ENCODE data around the gene WNT6. TPM values are rescaled to one million over a fixed set of nuclear protein-coding genes. Genes with fewer than 3 reads are reported as not detected.

Gene WNT6
- total and polyA plus RNA-seq, 5 donors from 2014 or later, result not detected

DNA sequence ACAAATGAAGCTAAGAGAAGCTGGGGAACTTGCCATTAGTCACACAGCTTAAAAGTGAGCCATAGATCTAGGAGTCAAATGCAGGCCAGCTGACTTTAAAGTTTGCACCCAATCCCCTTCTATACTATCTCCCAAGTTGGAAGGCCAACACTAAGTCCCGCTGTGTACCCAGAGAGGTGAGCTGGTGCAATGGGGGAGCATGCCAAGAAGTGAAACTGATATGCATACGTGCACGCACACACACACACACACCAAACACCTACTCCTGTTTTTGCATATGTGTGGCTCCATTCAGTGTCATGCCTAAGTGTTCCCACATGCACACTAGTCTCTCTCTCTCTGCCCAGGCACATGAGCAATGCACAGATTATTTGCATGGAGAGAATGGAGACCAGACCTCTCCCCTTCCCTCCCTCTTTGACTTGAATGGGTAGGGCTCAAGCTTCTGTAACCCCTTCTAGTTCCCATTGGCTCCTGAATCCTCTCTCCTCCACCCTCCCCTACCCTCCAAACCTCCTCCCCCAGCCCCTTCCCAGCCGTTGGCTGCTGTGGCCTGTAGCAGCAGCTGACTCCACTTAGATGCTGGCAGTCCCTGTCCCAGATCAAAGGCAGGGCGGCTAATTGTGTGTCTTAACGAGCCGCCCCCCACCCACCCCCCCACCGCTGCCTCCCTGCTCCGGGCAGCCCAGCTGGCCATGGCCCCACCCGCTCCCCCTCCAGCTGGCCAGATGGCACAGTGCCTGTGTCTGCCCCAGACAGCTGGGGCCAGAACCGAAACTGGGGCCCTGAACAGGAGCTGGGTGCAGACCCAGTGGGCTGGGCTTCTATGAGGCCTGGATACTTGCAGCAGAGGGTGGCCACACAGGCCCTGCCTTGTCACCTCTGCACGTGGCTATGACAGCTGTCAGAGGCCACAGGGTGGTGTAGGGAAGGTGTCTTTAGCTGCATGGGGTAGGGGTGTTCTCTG is 26.7 kb downstream of the WNT6 start:
- Mint-ChIP-seq H3K27ac (peak overlapping the region; percentile 73 to 92 (median 81)), H3K9me3 (no peaks in the 10 kb centered on the region), H3K27me3 (no peaks in the 10 kb centered on the region), H3K4me3 (peak overlapping the region in 1 of 4 donors; percentile 29), H3K36me3 (peaks cover under 1% of the 10 kb centered on the region), H3K4me1 (peaks cover 8 to 51% (median 25%) of the 10 kb centered on the region in 4 donors)
- Histone ChIP-seq H3K36me3 (ENCODE audit: control insufficient read depth, insufficient read depth, low read length) (peaks cover 17% of the 10 kb centered on the region), H3K27me3 (ENCODE audit: control insufficient read depth, insufficient read depth, low read length) (no peaks in the 10 kb centered on the region), H3K4me1 (ENCODE audit: control insufficient read depth, insufficient read depth, low read length, poor library complexity, severe bottlenecking) (peaks cover 43% of the 10 kb centered on the region), H3K27ac (ENCODE audit: insufficient read depth, low read length, poor library complexity, severe bottlenecking) (peak overlapping the region; percentile 6), H3K4me3 (ENCODE audit: low read depth, low read length) (no peak overlapping the region), H3K9me3 (ENCODE audit: control insufficient read depth in 2 of 2, low read length in 2 of 2) (no peaks in the 10 kb centered on the region)
- ATAC-seq (ENCODE audit: low read depth in 2 of 2) (no peak), DNase-seq (no peak)

DNA sequence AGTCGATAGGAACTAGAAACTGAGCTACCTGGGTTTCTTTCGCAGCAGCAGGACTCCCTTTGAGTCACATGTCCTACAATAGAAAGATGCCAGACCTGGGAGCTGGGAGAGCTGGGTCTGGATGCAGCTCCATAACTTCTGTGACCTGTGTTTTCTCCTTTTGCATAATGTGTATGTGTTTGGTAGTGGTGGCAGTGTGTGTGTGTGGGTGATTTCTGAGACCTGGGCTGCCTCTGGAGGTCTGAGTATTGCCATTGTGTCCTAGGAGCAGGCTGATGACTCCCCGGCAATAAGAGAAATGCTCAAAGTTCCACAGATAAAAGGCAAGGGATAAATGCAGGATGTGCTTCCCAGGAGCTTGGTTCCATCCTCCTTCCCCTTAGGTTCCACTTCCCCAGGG is 27.5 kb downstream of the WNT6 start:
- Mint-ChIP-seq H3K27ac (peak overlapping the region in 2 of 3 donors; percentile 11 to 73), H3K36me3 (peaks cover 5% of the 10 kb centered on the region), H3K4me1 (peaks cover 8 to 51% (median 22%) of the 10 kb centered on the region in 4 donors), H3K27me3 (no peaks in the 10 kb centered on the region), H3K9me3 (no peaks in the 10 kb centered on the region), H3K4me3 (peak overlapping the region in 2 of 4 donors; percentile 72 to 81)
- no peak for ATAC-seq (ENCODE audit: low read depth in 2 of 2)
- peak overlapping the region; percentile 6 for H3K27ac ChIP-seq (ENCODE audit: insufficient read depth, low read length, poor library complexity, severe bottlenecking)
- H3K36me3 ChIP-seq (ENCODE audit: control insufficient read depth, insufficient read depth, low read length), result peaks cover 17% of the 10 kb centered on the region
- H3K4me3 ChIP-seq (ENCODE audit: low read depth, low read length), result no peak overlapping the region
- no peak for DNase-seq
- peaks cover 43% of the 10 kb centered on the region for H3K4me1 ChIP-seq (ENCODE audit: control insufficient read depth, insufficient read depth, low read length, poor library complexity, severe bottlenecking)
- no peaks in the 10 kb centered on the region for H3K9me3 ChIP-seq (ENCODE audit: control insufficient read depth in 2 of 2, low read length in 2 of 2)
- no peaks in the 10 kb centered on the region for H3K27me3 ChIP-seq (ENCODE audit: control insufficient read depth, insufficient read depth, low read length)

DNA sequence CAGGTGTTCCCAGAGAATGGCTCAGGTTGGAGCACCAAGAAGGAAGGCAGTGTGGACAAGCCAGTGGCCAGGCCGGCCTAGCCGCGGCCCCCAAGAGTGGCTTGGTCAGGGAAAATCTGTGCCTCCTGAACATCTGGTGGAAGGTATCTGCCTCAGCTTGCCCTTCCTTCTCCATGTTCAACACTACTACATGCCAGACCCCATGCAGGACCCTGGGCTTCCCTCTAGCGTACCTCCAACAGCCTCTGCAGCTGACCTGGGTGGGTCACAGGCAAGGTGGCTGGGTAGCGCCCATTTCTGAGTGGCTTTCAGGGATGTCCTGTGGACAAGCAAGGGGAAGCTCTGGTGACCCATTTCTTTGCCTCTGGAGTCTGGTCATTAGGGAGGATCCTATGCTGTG is 28.7 kb downstream of the WNT6 start:
- Histone ChIP-seq H3K4me1 (ENCODE audit: control insufficient read depth, insufficient read depth, low read length, poor library complexity, severe bottlenecking) (peaks cover 44% of the 10 kb centered on the region), H3K9me3 (ENCODE audit: control insufficient read depth in 2 of 2, low read length in 2 of 2) (no peaks in the 10 kb centered on the region), H3K4me3 (ENCODE audit: low read depth, low read length) (no peak overlapping the region), H3K36me3 (ENCODE audit: control insufficient read depth, insufficient read depth, low read length) (peaks cover 17% of the 10 kb centered on the region), H3K27ac (ENCODE audit: insufficient read depth, low read length, poor library complexity, severe bottlenecking) (no peak overlapping the region), H3K27me3 (ENCODE audit: control insufficient read depth, insufficient read depth, low read length) (no peaks in the 10 kb centered on the region)
- no peaks in the 10 kb centered on the region for H3K27me3 Mint-ChIP-seq
- peaks cover 5% of the 10 kb centered on the region for H3K36me3 Mint-ChIP-seq
- H3K27ac Mint-ChIP-seq, result no peak overlapping the region
- H3K4me3 Mint-ChIP-seq, result no peak overlapping the region
- ATAC-seq (ENCODE audit: low read depth in 2 of 2) (no peak), DNase-seq (no peak)
- H3K4me1 Mint-ChIP-seq, result peaks cover 4 to 49% (median 21%) of the 10 kb centered on the region in 4 donors
- H3K9me3 Mint-ChIP-seq, result no peaks in the 10 kb centered on the region

DNA sequence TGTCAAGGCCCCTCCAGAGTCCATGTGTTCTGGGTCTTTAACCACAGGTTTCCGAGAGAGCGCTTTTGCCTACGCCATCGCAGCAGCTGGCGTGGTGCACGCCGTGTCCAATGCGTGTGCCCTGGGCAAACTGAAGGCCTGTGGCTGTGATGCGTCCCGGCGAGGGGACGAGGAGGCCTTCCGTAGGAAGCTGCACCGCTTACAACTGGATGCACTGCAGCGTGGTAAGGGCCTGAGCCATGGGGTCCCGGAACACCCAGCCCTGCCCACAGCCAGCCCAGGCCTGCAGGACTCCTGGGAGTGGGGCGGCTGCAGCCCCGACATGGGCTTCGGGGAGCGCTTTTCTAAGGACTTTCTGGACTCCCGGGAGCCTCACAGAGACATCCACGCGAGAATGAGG is 30.3 kb downstream of the WNT6 start:
- H3K36me3 Mint-ChIP-seq, result peaks cover 5% of the 10 kb centered on the region
- H3K9me3 Mint-ChIP-seq, result no peaks in the 10 kb centered on the region
- H3K4me3 Mint-ChIP-seq, result peak overlapping the region in 1 of 4 donors; percentile 80
- DNase-seq (no peak), ATAC-seq (ENCODE audit: low read depth in 2 of 2) (no peak)
- Histone ChIP-seq H3K4me1 (ENCODE audit: control insufficient read depth, insufficient read depth, low read length, poor library complexity, severe bottlenecking) (peaks cover 46% of the 10 kb centered on the region), H3K27me3 (ENCODE audit: control insufficient read depth, insufficient read depth, low read length) (no peaks in the 10 kb centered on the region), H3K4me3 (ENCODE audit: low read depth, low read length) (no peak overlapping the region), H3K36me3 (ENCODE audit: control insufficient read depth, insufficient read depth, low read length) (peaks cover 17% of the 10 kb centered on the region), H3K9me3 (ENCODE audit: control insufficient read depth in 2 of 2, low read length in 2 of 2) (no peaks in the 10 kb centered on the region), H3K27ac (ENCODE audit: insufficient read depth, low read length, poor library complexity, severe bottlenecking) (no peak overlapping the region)
- peaks cover 4 to 54% (median 32%) of the 10 kb centered on the region in 4 donors for H3K4me1 Mint-ChIP-seq
- peaks cover 4% of the 10 kb centered on the region for H3K27me3 Mint-ChIP-seq
- H3K27ac Mint-ChIP-seq, result peak overlapping the region in 1 of 3 donors; percentile 88

DNA sequence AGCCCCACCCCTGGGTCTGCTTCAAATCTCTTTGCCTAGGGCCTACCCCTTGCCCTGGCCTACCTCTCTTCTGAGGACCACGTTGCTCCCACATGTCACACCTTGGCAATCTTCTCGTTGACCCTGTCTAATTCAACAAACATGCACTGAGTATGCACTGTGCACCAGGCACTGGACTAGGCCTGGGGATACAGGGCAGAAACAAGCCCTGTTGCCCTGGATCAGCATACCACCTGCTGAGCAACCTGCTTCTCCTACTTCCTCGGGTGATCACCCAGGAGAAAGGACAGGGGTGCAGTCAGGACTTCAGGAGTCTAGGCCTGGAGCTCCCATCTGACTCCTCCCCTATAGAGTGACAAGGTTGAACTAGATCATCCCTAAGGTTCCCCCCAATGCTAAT is 30.8 kb downstream of the WNT6 start:
- no peaks in the 10 kb centered on the region for H3K9me3 Mint-ChIP-seq
- H3K9me3 ChIP-seq (ENCODE audit: control insufficient read depth in 2 of 2, low read length in 2 of 2), result no peaks in the 10 kb centered on the region
- peaks cover 9% of the 10 kb centered on the region for H3K27me3 Mint-ChIP-seq
- H3K4me1 ChIP-seq (ENCODE audit: control insufficient read depth, insufficient read depth, low read length, poor library complexity, severe bottlenecking), result peaks cover 46% of the 10 kb centered on the region
- ATAC-seq (ENCODE audit: low read depth in 2 of 2), result no peak
- peaks cover 4 to 54% (median 34%) of the 10 kb centered on the region in 4 donors for H3K4me1 Mint-ChIP-seq
- H3K27me3 ChIP-seq (ENCODE audit: control insufficient read depth, insufficient read depth, low read length), result no peaks in the 10 kb centered on the region
- no peak for DNase-seq
- H3K36me3 Mint-ChIP-seq, result peaks cover 5% of the 10 kb centered on the region
- peaks cover 17% of the 10 kb centered on the region for H3K36me3 ChIP-seq (ENCODE audit: control insufficient read depth, insufficient read depth, low read length)
- no peak overlapping the region for H3K4me3 ChIP-seq (ENCODE audit: low read depth, low read length)
- H3K4me3 Mint-ChIP-seq, result peak overlapping the region in 1 of 4 donors; percentile 80
- H3K27ac Mint-ChIP-seq, result peak overlapping the region in 2 of 3 donors; percentile 55 to 88
- H3K27ac ChIP-seq (ENCODE audit: insufficient read depth, low read length, poor library complexity, severe bottlenecking), result no peak overlapping the region

DNA sequence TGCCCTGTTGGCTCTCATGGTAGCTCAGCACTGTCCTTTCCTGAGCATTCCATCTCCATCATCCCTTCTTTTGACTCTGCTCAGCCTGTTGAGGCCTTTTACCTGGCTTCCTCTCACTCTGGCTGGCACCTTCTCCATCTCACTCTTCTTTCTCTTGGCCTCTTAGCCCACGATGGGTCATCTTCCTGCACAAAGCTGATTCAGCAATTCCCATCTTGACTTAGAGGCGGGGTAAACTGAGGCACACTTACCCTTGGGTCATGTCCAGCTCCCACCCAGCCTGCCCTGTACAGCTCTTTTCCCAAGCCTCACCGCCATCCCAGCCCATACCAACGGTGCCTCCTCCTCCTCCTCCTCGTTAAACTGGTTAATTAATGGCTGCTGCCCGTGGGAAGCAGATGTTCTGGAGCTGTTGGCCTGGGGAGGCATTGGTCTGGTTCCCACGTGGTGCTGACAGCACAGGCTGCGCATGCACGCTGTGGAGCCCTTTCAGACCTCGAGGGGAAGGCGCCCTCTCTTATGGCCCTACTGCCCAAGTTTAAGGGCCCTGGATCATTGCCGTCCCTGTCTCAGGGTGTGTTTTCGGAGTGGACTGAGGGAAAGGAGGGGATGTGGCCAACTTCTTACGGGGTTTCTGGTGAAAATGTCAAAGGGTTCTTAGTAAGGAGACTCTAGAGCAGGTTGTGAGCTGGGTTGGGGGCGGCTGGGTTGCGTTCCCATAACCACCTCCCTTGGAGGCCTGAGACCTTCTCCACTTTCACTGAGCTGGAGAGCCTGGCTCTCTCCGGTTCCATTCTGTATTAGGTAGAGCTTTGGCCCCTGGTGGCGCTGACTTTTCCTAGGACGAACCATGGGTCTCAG is 31.9 kb downstream of the WNT6 start:
- Mint-ChIP-seq H3K36me3 (peaks cover 5% of the 10 kb centered on the region), H3K4me3 (peak overlapping the region; percentile 26 to 80 (median 52)), H3K9me3 (no peaks in the 10 kb centered on the region), H3K4me1 (peaks cover 4 to 56% (median 41%) of the 10 kb centered on the region in 4 donors), H3K27me3 (peaks cover 12% of the 10 kb centered on the region), H3K27ac (peak overlapping the region; percentile 52 to 97 (median 88))
- Histone ChIP-seq H3K4me3 (ENCODE audit: low read depth, low read length) (no peak overlapping the region), H3K27ac (ENCODE audit: insufficient read depth, low read length, poor library complexity, severe bottlenecking) (peak overlapping the region; percentile 98), H3K27me3 (ENCODE audit: control insufficient read depth, insufficient read depth, low read length) (no peaks in the 10 kb centered on the region), H3K9me3 (ENCODE audit: control insufficient read depth in 2 of 2, low read length in 2 of 2) (no peaks in the 10 kb centered on the region), H3K36me3 (ENCODE audit: control insufficient read depth, insufficient read depth, low read length) (peaks cover 17% of the 10 kb centered on the region), H3K4me1 (ENCODE audit: control insufficient read depth, insufficient read depth, low read length, poor library complexity, severe bottlenecking) (peaks cover 56% of the 10 kb centered on the region)
- DNase-seq, result no peak
- no peak for ATAC-seq (ENCODE audit: low read depth in 2 of 2)

DNA sequence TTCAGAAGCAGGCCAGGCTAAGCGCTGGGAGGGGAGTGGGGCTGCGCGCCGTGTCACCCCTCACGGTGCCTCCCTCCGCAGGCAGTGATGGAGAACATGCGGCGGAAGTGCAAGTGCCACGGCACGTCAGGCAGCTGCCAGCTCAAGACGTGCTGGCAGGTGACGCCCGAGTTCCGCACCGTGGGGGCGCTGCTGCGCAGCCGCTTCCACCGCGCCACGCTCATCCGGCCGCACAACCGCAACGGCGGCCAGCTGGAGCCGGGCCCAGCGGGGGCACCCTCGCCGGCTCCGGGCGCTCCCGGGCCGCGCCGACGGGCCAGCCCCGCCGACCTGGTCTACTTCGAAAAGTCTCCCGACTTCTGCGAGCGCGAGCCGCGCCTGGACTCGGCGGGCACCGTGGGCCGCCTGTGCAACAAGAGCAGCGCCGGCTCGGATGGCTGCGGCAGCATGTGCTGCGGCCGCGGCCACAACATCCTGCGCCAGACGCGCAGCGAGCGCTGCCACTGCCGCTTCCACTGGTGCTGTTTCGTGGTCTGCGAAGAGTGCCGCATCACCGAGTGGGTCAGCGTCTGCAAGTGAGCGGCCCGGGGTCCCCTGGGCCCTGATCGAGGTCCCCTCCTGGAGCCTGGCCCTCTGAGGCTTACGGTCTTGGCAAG is 33.2 kb downstream of the WNT6 start:
- Mint-ChIP-seq H3K27ac (peak overlapping the region; percentile 88 to 97 (median 97)), H3K27me3 (peaks cover 12% of the 10 kb centered on the region), H3K4me3 (peak overlapping the region; percentile 66 to 86 (median 82)), H3K36me3 (peaks cover 5% of the 10 kb centered on the region), H3K9me3 (peaks cover 0 to 1% (median 0%) of the 10 kb centered on the region in 7 donors), H3K4me1 (peaks cover 1 to 61% (median 38%) of the 10 kb centered on the region in 4 donors)
- Histone ChIP-seq H3K9me3 (ENCODE audit: control insufficient read depth in 2 of 2, low read length in 2 of 2) (no peaks in the 10 kb centered on the region), H3K36me3 (ENCODE audit: control insufficient read depth, insufficient read depth, low read length) (peaks cover 17% of the 10 kb centered on the region), H3K4me3 (ENCODE audit: low read depth, low read length) (peak overlapping the region; percentile 64), H3K4me1 (ENCODE audit: control insufficient read depth, insufficient read depth, low read length, poor library complexity, severe bottlenecking) (peaks cover 65% of the 10 kb centered on the region), H3K27ac (ENCODE audit: insufficient read depth, low read length, poor library complexity, severe bottlenecking) (peak overlapping the region; percentile 98), H3K27me3 (ENCODE audit: control insufficient read depth, insufficient read depth, low read length) (no peaks in the 10 kb centered on the region)
- ATAC-seq (ENCODE audit: low read depth in 2 of 2), result peak; percentile 81 to 82
- DNase-seq, result peak; percentile 80 to 93 (median 92)

All from CD4-positive, CD25-positive, alpha-beta regulatory T cell (primary cell).